IMR-90 (cell line): ENCODE results near the gene POU6F1. TPM values are rescaled to one million over a fixed set of nuclear protein-coding genes. Genes with fewer than 3 reads are reported as not detected.

Experiments
- ATAC-seq: fragments of 200-7000 bp; cut with Tn5 transposase; 2 replicates; pipeline ENCODE4 v1.9.1; 2020; ENCODE audit warnings: low read depth, mild to moderate bottlenecking, moderate library complexity
- BruUV-seq: library from RNA; stranded (reverse); fragments of 400-500 nt; replicated peaks from 2 replicates; lab custom pipeline; 2021; lab: Mats Ljungman, UMichigan
- CTCF ChIA-PET: fragments of 300-600 bp; formaldehyde crosslinking; extraction: SDS; loops from one replicate; lab custom pipeline; 2021; ENCODE audit warnings: antibody characterized with exemption; lab: Yijun Ruan, JAX
- POLR2A ChIA-PET: fragments of 300-600 bp; sonication (Branson Sonifier 250); formaldehyde crosslinking; loops from one replicate; lab custom pipeline; 2022; ENCODE audit warnings: antibody characterized with exemption; ENCODE audit not compliant: unreplicated experiment; lab: Charles Lee
- DNase-seq: peaks from one replicate; pipeline ENCODE4 v3.0.0; 2013
- H2AFZ ChIP-seq: replicated peaks from 2 replicates; pipeline ENCODE3; 2013; ENCODE audit warnings: low read length, mild to moderate bottlenecking; ENCODE audit not compliant: poor library complexity
- H2AK5ac ChIP-seq: 2 replicates; pipeline ENCODE4 v1.6.1; 2013; ENCODE audit warnings: low read depth, low read length, inconsistent platforms
- H2AK9ac ChIP-seq: replicated peaks from 2 replicates; pipeline ENCODE3; 2013; ENCODE audit warnings: mild to moderate bottlenecking, low read depth, low read length, moderate library complexity; ENCODE audit not compliant: poor library complexity
- H2BK120ac ChIP-seq: 2 replicates; pipeline ENCODE4 v1.6.1; 2013; ENCODE audit warnings: low read depth, low read length, inconsistent platforms
- H2BK15ac ChIP-seq: 3 replicates; pipeline ENCODE4 v1.6.1; 2013; ENCODE audit warnings: low read depth, low read length, inconsistent platforms
- H2BK20ac ChIP-seq: 2 replicates; pipeline ENCODE4 v1.6.1; 2013; ENCODE audit warnings: low read depth, mild to moderate bottlenecking, inconsistent platforms, low read length, moderate library complexity
- H2BK5ac ChIP-seq: 2 replicates; pipeline ENCODE4 v1.6.1; 2013; ENCODE audit warnings: mild to moderate bottlenecking, low read depth, low read length, inconsistent platforms; ENCODE audit not compliant: poor library complexity, severe bottlenecking
- H3K14ac ChIP-seq: replicated peaks from 2 replicates; pipeline ENCODE4 v1.6.1; 2013; ENCODE audit warnings: low read depth, low read length, inconsistent platforms
- H3K18ac ChIP-seq: 2 replicates; pipeline ENCODE4 v1.6.1; 2013; ENCODE audit warnings: low read depth, low read length, control low read depth
- H3K23ac ChIP-seq: 2 replicates; pipeline ENCODE4 v1.6.1; 2013; ENCODE audit warnings: low read depth, low read length, inconsistent platforms
- H3K27ac ChIP-seq: 2 replicates; pipeline ENCODE4 v1.5.1; 2013; ENCODE audit warnings: mild to moderate bottlenecking, control low read depth, low read length; ENCODE audit not compliant: insufficient read depth
- H3K27me3 ChIP-seq: 2 replicates; pipeline ENCODE4 v1.6.1; 2013; ENCODE audit warnings: low read length; ENCODE audit not compliant: control insufficient read depth, insufficient read depth
- H3K36me3 ChIP-seq: 2 replicates; pipeline ENCODE4 v1.6.1; 2013; ENCODE audit warnings: low read length, mixed read lengths; ENCODE audit not compliant: control insufficient read depth, insufficient read depth
- H3K4ac ChIP-seq: 2 replicates; pipeline ENCODE4 v1.6.1; 2013; ENCODE audit warnings: low read depth, low read length, inconsistent platforms
- H3K4me1 ChIP-seq: 2 replicates; pipeline ENCODE4 v1.6.1; 2013; ENCODE audit warnings: low read length, mixed read lengths; ENCODE audit not compliant: control insufficient read depth, insufficient read depth
- H3K4me2 ChIP-seq: 2 replicates; pipeline ENCODE4 v1.6.1; 2013; ENCODE audit warnings: low read depth, mild to moderate bottlenecking, control low read depth, low read length, moderate library complexity
- H3K4me3 ChIP-seq: 2 replicates; pipeline ENCODE4 v1.5.1; 2013; ENCODE audit warnings: low read depth, mild to moderate bottlenecking, control low read depth, low read length, moderate library complexity; ENCODE audit not compliant: insufficient read depth
- H3K56ac ChIP-seq: 2 replicates; pipeline ENCODE4 v1.6.1; 2013; ENCODE audit warnings: low read length, inconsistent platforms; ENCODE audit not compliant: insufficient read depth; ENCODE audit errors: extremely low read depth
- H3K79me1 ChIP-seq, 2 experiments: 2 replicates each; pipeline ENCODE4 v1.6.1; 2013; ENCODE audit warnings: low read length in 2 of 2, inconsistent platforms in 1 of 2, low read depth in 1 of 2
- H3K9ac ChIP-seq: 2 replicates; pipeline ENCODE4 v1.6.1; 2013; ENCODE audit warnings: low read depth, low read length, control low read depth
- H3K9me1 ChIP-seq: 2 replicates; pipeline ENCODE4 v1.6.1; 2013; ENCODE audit warnings: low read length, inconsistent platforms; ENCODE audit not compliant: insufficient read depth
- H3K9me3 ChIP-seq: 2 replicates; pipeline ENCODE4 v1.6.1; 2013; ENCODE audit warnings: low read length; ENCODE audit not compliant: control insufficient read depth, insufficient read depth
- H4K20me1 ChIP-seq: 2 replicates; pipeline ENCODE4 v1.6.1; 2013; ENCODE audit warnings: low read length, inconsistent platforms; ENCODE audit not compliant: insufficient read depth
- H4K5ac ChIP-seq: 2 replicates; pipeline ENCODE4 v1.6.1; 2013; ENCODE audit warnings: mild to moderate bottlenecking, low read depth, low read length, control low read depth
- H4K8ac ChIP-seq, 2 experiments: 2 replicates each; pipeline ENCODE4 v1.6.1; 2013; ENCODE audit warnings: low read depth in 2 of 2, low read length in 2 of 2, control low read depth in 1 of 2, inconsistent platforms in 1 of 2
- H4K91ac ChIP-seq: 2 replicates; pipeline ENCODE4 v1.6.1; 2013; ENCODE audit warnings: low read depth, low read length, inconsistent platforms; ENCODE audit not compliant: insufficient read depth
- BHLHE40 ChIP-seq: fragments of 150-350 bp; IDR thresholded peaks from 2 replicates; pipeline ENCODE4 v1.6.1; 2016; ENCODE audit warnings: mild to moderate bottlenecking, low read depth, low read length
- CEBPB ChIP-seq: IDR thresholded peaks from 2 replicates; pipeline ENCODE4 v1.6.1; 2012; ENCODE audit warnings: low read depth, low read length, improper control_type of control experiment
- CHD1 ChIP-seq: IDR thresholded peaks from 2 replicates; pipeline ENCODE4 v1.6.1; 2012; ENCODE audit warnings: low read depth, low read length, improper control_type of control experiment
- FOS ChIP-seq: fragments of 150-350 bp; IDR thresholded peaks from 2 replicates; pipeline ENCODE4 v1.6.1; 2016; ENCODE audit warnings: low read depth, low read length
- MAFK ChIP-seq: IDR thresholded peaks from 2 replicates; pipeline ENCODE4 v1.6.1; 2012; ENCODE audit warnings: low read depth, low read length, improper control_type of control experiment
- MAZ ChIP-seq: IDR thresholded peaks from 2 replicates; pipeline ENCODE4 v1.6.1; 2012; ENCODE audit warnings: low read depth, mild to moderate bottlenecking, low read length, improper control_type of control experiment, moderate library complexity, borderline replicate concordance
- MXI1 ChIP-seq: IDR thresholded peaks from 2 replicates; pipeline ENCODE4 v1.6.1; 2012; ENCODE audit warnings: low read depth, mild to moderate bottlenecking, low read length, moderate library complexity, borderline replicate concordance
- NFE2L2 ChIP-seq: fragments of 150-350 bp; IDR thresholded peaks from 2 replicates; pipeline ENCODE4 v1.6.1; 2016; ENCODE audit warnings: low read depth, mild to moderate bottlenecking, low read length
- POLR2A ChIP-seq: IDR thresholded peaks from 2 replicates; pipeline ENCODE4 v1.6.1; 2012; ENCODE audit warnings: mild to moderate bottlenecking, low read depth, low read length
- RAD21 ChIP-seq: IDR thresholded peaks from 2 replicates; pipeline ENCODE4 v1.6.1; 2012; ENCODE audit warnings: low read length, improper control_type of control experiment
- RCOR1 ChIP-seq: IDR thresholded peaks from 2 replicates; pipeline ENCODE4 v1.6.1; 2012; ENCODE audit warnings: mild to moderate bottlenecking, low read length, improper control_type of control experiment; ENCODE audit not compliant: insufficient replicate concordance
- RFX5 ChIP-seq: IDR thresholded peaks from 2 replicates; pipeline ENCODE4 v1.8.0; 2012; ENCODE audit warnings: low read depth, mild to moderate bottlenecking, low read length, moderate library complexity
- SMC3 ChIP-seq: fragments of 150-350 bp; IDR thresholded peaks from 2 replicates; pipeline ENCODE4 v1.6.1; 2016; ENCODE audit warnings: low read depth, mild to moderate bottlenecking, antibody characterized with exemption, low read length, moderate library complexity
- dilution Hi-C: fragments of 300-500 bp; cut with HindIII; formaldehyde crosslinking; loops from one replicate; pipeline ENCODE4 v1.14.3; 2018; ENCODE audit warnings: low sequenced_read_pairs; ENCODE audit not compliant: unreplicated experiment
- in situ Hi-C: fragments of 300-500 bp; cut with MboI; formaldehyde crosslinking; loops from 3 replicates; pipeline ENCODE4 v1.14.3; 2019; ENCODE audit warnings: low sequenced_read_pairs, inconsistent platforms, mixed read lengths
- intact Hi-C: fragments of 100-400 bp; cut with micrococcal nuclease; formaldehyde crosslinking; loops from 2 replicates; pipeline ENCODE4 v1.10.0; 2022
- polyA plus RNA-seq, 3 experiments: library from polyadenylated mRNA; depleted of rRNA; stranded (reverse); fragments of >200 nt; gene quantifications; 2 replicates each; pipeline ENCODE4 v1.2.3, GENCODE V29; 2012; ENCODE audit warnings: low replicate concordance in 1 of 3
- total RNA-seq: library from RNA; depleted of rRNA; stranded (reverse); fragments of >200 nt; gene quantifications from 2 replicates; pipeline ENCODE4 v1.2.3, GENCODE V29; 2012
- TF ChIP-seq, protein P1 (sequence below): conservative IDR thresholded peaks from 2 replicates; pipeline ENCODE4 v1.5.1; 2012; ENCODE audit warnings: mild to moderate bottlenecking, low read depth, low read length, improper control_type of control experiment
- TF ChIP-seq, protein P2 (sequence below): fragments of 150-350 bp; IDR thresholded peaks from 2 replicates; pipeline ENCODE4 v1.6.1; 2017; ENCODE audit warnings: mild to moderate bottlenecking, antibody characterized with exemption, low read length, low read depth
- TF ChIP-seq, protein P3 (sequence below): fragments of 150-350 bp; IDR thresholded peaks from 2 replicates; pipeline ENCODE4 v1.6.1; 2016; ENCODE audit warnings: low read depth, mild to moderate bottlenecking, low read length, moderate library complexity, borderline replicate concordance

POU6F1 gene
- total and polyA plus RNA-seq, 2 of the 4 experiments (the other 2 are of a cell fraction) = 0.90 to 3.6 TPM

DNA sequence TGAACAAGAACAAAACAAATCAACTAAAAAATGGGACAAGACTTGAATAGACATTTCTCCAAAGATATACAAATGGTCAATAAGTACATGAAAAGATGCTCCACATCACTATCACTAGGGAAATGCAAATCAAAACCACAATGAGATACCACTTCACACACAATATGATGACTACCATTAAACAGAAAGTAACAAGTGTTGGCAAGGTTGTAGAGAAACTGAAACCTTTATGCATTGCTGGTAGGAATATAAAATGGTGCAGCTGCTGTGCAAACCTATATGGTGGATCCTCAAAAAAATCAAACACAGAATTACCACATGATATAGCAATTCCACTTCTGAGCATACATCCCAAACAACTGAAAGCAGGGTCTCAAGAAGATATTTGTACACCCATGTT, 47.2 kb upstream of the POU6F1 start:
- no peak overlapping the region for H3K9ac ChIP-seq
- intact Hi-C loops (no loop called here), in situ Hi-C loops (no loop called here), dilution Hi-C loops (no loop called here)
- H3K36me3 ChIP-seq = no peaks in the 10 kb centered on the region
- H2AFZ ChIP-seq = no peak overlapping the region
- no peak overlapping the region for H2BK15ac ChIP-seq
- H3K27ac ChIP-seq = no peak overlapping the region
- ATAC-seq = no peak
- no peak overlapping the region for H2BK120ac ChIP-seq
- CTCF ChIA-PET = interaction anchor here (0.6 kb wide), 1 partner anchor 1596 kb away, joined by 4 read pairs; no protein-coding TSS in a partner anchor
- H4K8ac ChIP-seq = no peak overlapping the region
- H4K5ac ChIP-seq = no peak overlapping the region
- no peak overlapping the region for H3K56ac ChIP-seq
- no peak for DNase-seq
- 0 out of 2 replicates have a peak, but pooled peaks cover 2% of the 10 kb centered on the region for H3K4me1 ChIP-seq
- no peak overlapping the region for H2BK20ac ChIP-seq
- no peak overlapping the region for H2AK9ac ChIP-seq
- no peak overlapping the region for H2AK5ac ChIP-seq
- peak overlapping the region; percentile 40; the same call in 1 of the 2 replicates for H3K23ac ChIP-seq
- H3K9me3 ChIP-seq = no peaks in the 10 kb centered on the region
- H4K20me1 ChIP-seq = no peaks in the 10 kb centered on the region
- no peak overlapping the region for H4K91ac ChIP-seq
- BruUV-seq = no TSS peak
- no peak overlapping the region for H3K4me2 ChIP-seq
- peaks cover 20% of the 10 kb centered on the region for H3K9me1 ChIP-seq
- no peak overlapping the region for H3K4ac ChIP-seq
- TF ChIP-seq RFX5 = no peak
- no peak for TF ChIP-seq SMC3
- TF ChIP-seq, protein P1, sequence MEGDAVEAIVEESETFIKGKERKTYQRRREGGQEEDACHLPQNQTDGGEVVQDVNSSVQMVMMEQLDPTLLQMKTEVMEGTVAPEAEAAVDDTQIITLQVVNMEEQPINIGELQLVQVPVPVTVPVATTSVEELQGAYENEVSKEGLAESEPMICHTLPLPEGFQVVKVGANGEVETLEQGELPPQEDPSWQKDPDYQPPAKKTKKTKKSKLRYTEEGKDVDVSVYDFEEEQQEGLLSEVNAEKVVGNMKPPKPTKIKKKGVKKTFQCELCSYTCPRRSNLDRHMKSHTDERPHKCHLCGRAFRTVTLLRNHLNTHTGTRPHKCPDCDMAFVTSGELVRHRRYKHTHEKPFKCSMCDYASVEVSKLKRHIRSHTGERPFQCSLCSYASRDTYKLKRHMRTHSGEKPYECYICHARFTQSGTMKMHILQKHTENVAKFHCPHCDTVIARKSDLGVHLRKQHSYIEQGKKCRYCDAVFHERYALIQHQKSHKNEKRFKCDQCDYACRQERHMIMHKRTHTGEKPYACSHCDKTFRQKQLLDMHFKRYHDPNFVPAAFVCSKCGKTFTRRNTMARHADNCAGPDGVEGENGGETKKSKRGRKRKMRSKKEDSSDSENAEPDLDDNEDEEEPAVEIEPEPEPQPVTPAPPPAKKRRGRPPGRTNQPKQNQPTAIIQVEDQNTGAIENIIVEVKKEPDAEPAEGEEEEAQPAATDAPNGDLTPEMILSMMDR = no peak
- TF ChIP-seq, protein P2, sequence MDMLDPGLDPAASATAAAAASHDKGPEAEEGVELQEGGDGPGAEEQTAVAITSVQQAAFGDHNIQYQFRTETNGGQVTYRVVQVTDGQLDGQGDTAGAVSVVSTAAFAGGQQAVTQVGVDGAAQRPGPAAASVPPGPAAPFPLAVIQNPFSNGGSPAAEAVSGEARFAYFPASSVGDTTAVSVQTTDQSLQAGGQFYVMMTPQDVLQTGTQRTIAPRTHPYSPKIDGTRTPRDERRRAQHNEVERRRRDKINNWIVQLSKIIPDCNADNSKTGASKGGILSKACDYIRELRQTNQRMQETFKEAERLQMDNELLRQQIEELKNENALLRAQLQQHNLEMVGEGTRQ = no peak
- TF ChIP-seq MAZ = no peak
- no peak for TF ChIP-seq POLR2A
- TF ChIP-seq MXI1 = no peak
- TF ChIP-seq, protein P3, sequence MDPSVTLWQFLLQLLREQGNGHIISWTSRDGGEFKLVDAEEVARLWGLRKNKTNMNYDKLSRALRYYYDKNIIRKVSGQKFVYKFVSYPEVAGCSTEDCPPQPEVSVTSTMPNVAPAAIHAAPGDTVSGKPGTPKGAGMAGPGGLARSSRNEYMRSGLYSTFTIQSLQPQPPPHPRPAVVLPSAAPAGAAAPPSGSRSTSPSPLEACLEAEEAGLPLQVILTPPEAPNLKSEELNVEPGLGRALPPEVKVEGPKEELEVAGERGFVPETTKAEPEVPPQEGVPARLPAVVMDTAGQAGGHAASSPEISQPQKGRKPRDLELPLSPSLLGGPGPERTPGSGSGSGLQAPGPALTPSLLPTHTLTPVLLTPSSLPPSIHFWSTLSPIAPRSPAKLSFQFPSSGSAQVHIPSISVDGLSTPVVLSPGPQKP = no peak
- TF ChIP-seq CHD1 = no peak
- TF ChIP-seq RAD21 = no peak
- TF ChIP-seq MAFK = no peak
- no peak for TF ChIP-seq NFE2L2
- TF ChIP-seq BHLHE40 = no peak
- no peak for TF ChIP-seq RCOR1
- no peak for TF ChIP-seq FOS
- no peak for TF ChIP-seq CEBPB
- no peak overlapping the region for H2BK5ac ChIP-seq
- POLR2A ChIA-PET = no interaction called here
- no peak overlapping the region for H3K4me3 ChIP-seq
- no peaks in the 10 kb centered on the region for H3K27me3 ChIP-seq
- no peak overlapping the region for H3K14ac ChIP-seq
- peaks cover 30 to 59% of the 10 kb centered on the region in 2 experiments for H3K79me1 ChIP-seq
- H3K18ac ChIP-seq = no peak overlapping the region
